GM23248 (cell line): Measurements from ENCODE around the gene S100A3.
"Not testable (repeated sequence)": the region's sequence is repeated elsewhere in the genome, so short reads cannot be mapped to it uniquely, and the experiment has no call there.

ENCODE experiments used
- EZH2 ChIP-seq: fragments of 200-600 bp; sonication (generic); IDR thresholded peaks from 2 replicates; pipeline ENCODE4 v1.6.1; 2018; ENCODE audit warnings: antibody characterized with exemption, mild to moderate bottlenecking; ENCODE audit not compliant: insufficient read depth, poor library complexity, severe bottlenecking
- EZH2phosphoT487 ChIP-seq: fragments of 200-600 bp; sonication (generic); IDR thresholded peaks from 2 replicates; pipeline ENCODE4 v1.6.1; 2018; ENCODE audit warnings: antibody characterized with exemption, moderate library complexity, mild to moderate bottlenecking, low read depth; ENCODE audit not compliant: insufficient read depth

- not testable (repeated sequence) for TF ChIP-seq EZH2phosphoT487, EZH2
Observed at GRCh38 chr1:153588033-153588432, 39.0 kb upstream of the S100A3 start.
